Renal pelvis (tissue), 4 donors: Measurements from ENCODE around the gene GPR157. TPM values are rescaled to one million over a fixed set of nuclear protein-coding genes. Genes with fewer than 3 reads are reported as not detected.

Experiments used
- DNase-seq: peaks from one replicate; pipeline ENCODE4 v3.0.0-alpha.2; 2013
- polyA plus RNA-seq, 3 donors: library from polyadenylated mRNA; unstranded; fragments of 120-200 nt; gene quantifications; one replicate each; pipeline ENCODE4 v1.2.1, GENCODE V29; 2013; ENCODE audit not compliant: insufficient read length in 3 of 3

The GPR157 gene
- polyA plus RNA-seq, 3 donors = 0.98 to 1.8 (median 1.6) TPM

- no peak for DNase-seq
Measured at GRCh38 chr1:9065213-9065751, 63.6 kb downstream of the GPR157 start.

- no peak for DNase-seq
Measured at GRCh38 chr1:9062846-9063245, 66.1 kb downstream of the GPR157 start.

GRCh38 chr1:9062021-9062471, 66.9 kb downstream of the GPR157 start:
- DNase-seq = no peak

- no peak for DNase-seq
Measured at GRCh38 chr1:9061252-9061960, 67.5 kb downstream of the GPR157 start.

GRCh38 chr1:9059891-9060744, 68.8 kb downstream of the GPR157 start:
- DNase-seq = no peak

- DNase-seq = no peak
Measured at GRCh38 chr1:9058465-9058864, 70.4 kb downstream of the GPR157 start.

- no peak for DNase-seq
Measured at GRCh38 chr1:9057851-9058250, 71.1 kb downstream of the GPR157 start.

- no peak for DNase-seq
Measured at GRCh38 chr1:9052272-9053049, 76.4 kb downstream of the GPR157 start.

- no peak for DNase-seq
Measured at GRCh38 chr1:9051379-9051778, 77.5 kb downstream of the GPR157 start.

GRCh38 chr1:9050803-9051202, 78.1 kb downstream of the GPR157 start:
- DNase-seq = no peak

Other genes starting within 250 kb of the GPR157 start
- under 1 TPM in 2 of 3 donors, not detected in 1; 0.11 to 0.30 TPM for gene CA6, start 183.2 kb downstream of the GPR157 start, polyA plus RNA-seq
- under 1 TPM in 1 of 3 donors, not detected in 2; 0.09 TPM for gene SLC2A7, start 102.7 kb downstream of the GPR157 start, polyA plus RNA-seq
- 1 to 10 TPM in 2 of 3 donors, under 1 TPM in 1; 0.83 to 1.6 (median 1.3) TPM for gene SLC2A5, start 59.5 kb downstream of the GPR157 start, polyA plus RNA-seq
- gene H6PD, start 105.7 kb upstream of the GPR157 start, polyA plus RNA-seq = 10 to 100 TPM; 36.1 to 45.2 (median 39.3) TPM
- 10 to 100 TPM; 11.1 to 14.0 (median 11.4) TPM for gene SPSB1, start 163.8 kb upstream of the GPR157 start, polyA plus RNA-seq